Mucosa of descending colon (tissue), 3 donors: Measurements from ENCODE around the gene FCHO1. TPM values are rescaled to one million over a fixed set of nuclear protein-coding genes. Genes with fewer than 3 reads are reported as not detected.
A peak's percentile ranks its signal among the peaks of the same experiment; 100 is the strongest.

Experiments
- ATAC-seq: fragments of 200-7000 bp; cut with Tn5 transposase; one replicate; pipeline ENCODE4 v1.9.1; 2020; ENCODE audit warnings: mild to moderate bottlenecking, moderate library complexity
- DNase-seq, 3 donors: peaks; one replicate each; pipeline ENCODE4 v3.0.0-alpha.2; 2020
- H3K36me3 ChIP-seq: fragments of 200-600 bp; one replicate; pipeline ENCODE4 v1.8.0; 2021; ENCODE audit warnings: low read depth, mild to moderate bottlenecking
- H3K4me1 ChIP-seq: fragments of 200-600 bp; one replicate; pipeline ENCODE4 v1.8.0; 2021; ENCODE audit warnings: low read depth, mild to moderate bottlenecking
- H3K4me3 ChIP-seq: fragments of 200-600 bp; one replicate; pipeline ENCODE4 v1.8.0; 2021; ENCODE audit warnings: mild to moderate bottlenecking
- H3K9me3 ChIP-seq: fragments of 200-600 bp; one replicate; pipeline ENCODE4 v1.8.0; 2021; ENCODE audit warnings: mild to moderate bottlenecking
- CTCF ChIP-seq: fragments of 200-600 bp; IDR thresholded peaks from one replicate; pipeline ENCODE4 v1.8.0; 2022; ENCODE audit warnings: antibody characterized with exemption, mild to moderate bottlenecking
- intact Hi-C, 2 donors: fragments of 100-400 bp; cut with DNase I in 1 of 2; cut with micrococcal nuclease in 1 of 2; formaldehyde crosslinking; loops; one replicate each; pipeline versions ENCODE4 v1.11.0 to v1.11.1; 2022; cut with DNase I, micrococcal nuclease
- total RNA-seq, 3 donors: library from RNA; stranded (reverse); fragmentation: NEBNext Ultra II Directional in 2 of 3; extraction: Animal tissue kit (Norgen Biotek cat#: 25700) in 2 of 3; gene quantifications; one replicate each; pipeline versions ENCODE4 v1.2.1 to v1.2.4, GENCODE V29; 2021 to 2023
- donor health status: DM: no; HTN: no; CAD: no; lungs with moderate emphysema.
- donor health status: DM: no; HTN: no; CAD: no.
- donor health status: DM: no; HTN: yes; CAD: no.

Gene FCHO1
- total RNA-seq, 3 donors from 2014 or later, result 3.4 to 4.4 (median 4.2) TPM

- no peak for TF ChIP-seq CTCF
- Histone ChIP-seq H3K9me3 (no peaks in the 10 kb centered on the region), H3K4me1 (no peaks in the 10 kb centered on the region), H3K36me3 (no peaks in the 10 kb centered on the region), H3K4me3 (no peak overlapping the region)
- intact Hi-C loops, result no loop called here
- no peak for DNase-seq
- no peak for ATAC-seq
Measured at GRCh38 chr19:17735410-17735809, 15.9 kb upstream of the FCHO1 start.

- no peak for ATAC-seq
- H3K4me3 ChIP-seq, result no peak overlapping the region
- intact Hi-C loops, result no loop called here
- TF ChIP-seq CTCF, result no peak
- H3K9me3 ChIP-seq, result no peaks in the 10 kb centered on the region
- H3K4me1 ChIP-seq, result no peaks in the 10 kb centered on the region
- H3K36me3 ChIP-seq, result no peaks in the 10 kb centered on the region
- no peak for DNase-seq
Measured at GRCh38 chr19:17737690-17738153, 13.6 kb upstream of the FCHO1 start.

GRCh38 chr19:17739121-17739875 is 12.0 kb upstream of the FCHO1 start:
- peak in 1 of 3 donors; percentile 74 for DNase-seq
- peak; percentile 42 for ATAC-seq
- intact Hi-C loops, result no loop called here
- no peaks in the 10 kb centered on the region for H3K36me3 ChIP-seq
- H3K4me1 ChIP-seq, result no peaks in the 10 kb centered on the region
- no peak overlapping the region for H3K4me3 ChIP-seq
- H3K9me3 ChIP-seq, result no peaks in the 10 kb centered on the region
- no peak for TF ChIP-seq CTCF

GRCh38 chr19:17741456-17741855 is 9.8 kb upstream of the FCHO1 start:
- intact Hi-C loops, result no loop called here
- DNase-seq, result no peak
- no peak for TF ChIP-seq CTCF
- no peaks in the 10 kb centered on the region for H3K4me1 ChIP-seq
- no peaks in the 10 kb centered on the region for H3K36me3 ChIP-seq
- no peaks in the 10 kb centered on the region for H3K9me3 ChIP-seq
- H3K4me3 ChIP-seq, result no peak overlapping the region
- ATAC-seq, result no peak

- Histone ChIP-seq H3K4me3 (no peak overlapping the region), H3K36me3 (no peaks in the 10 kb centered on the region), H3K4me1 (peaks cover 12% of the 10 kb centered on the region), H3K9me3 (no peaks in the 10 kb centered on the region)
- ATAC-seq (peak; percentile 16), DNase-seq (no peak)
- intact Hi-C loops, result no loop called here
- TF ChIP-seq CTCF, result no peak
Measured at GRCh38 chr19:17743874-17744580, 7.2 kb upstream of the FCHO1 start.
